ENCODE results near the gene RPS27A. TPM values are rescaled to one million over a fixed set of nuclear protein-coding genes. Genes with fewer than 3 reads are reported as not detected.

Gene RPS27A
- total and polyA plus RNA-seq, 2 donors, result 945 to 2,437 TPM

Other genes with a start within 250 kb of the RPS27A start
- 288 TPM for gene RTN4, start 182.2 kb upstream of the RPS27A start, total RNA-seq
- 406 TPM for gene RTN4, start 182.2 kb upstream of the RPS27A start, polyA plus RNA-seq
- gene CLHC1, start 395 bp upstream of the RPS27A start, total RNA-seq, result 56.6 TPM
- gene CLHC1, start 395 bp upstream of the RPS27A start, polyA plus RNA-seq, result 3.8 TPM
- 26.9 TPM for gene MTIF2, start 36.5 kb downstream of the RPS27A start, total RNA-seq
- 18.8 TPM for gene MTIF2, start 36.5 kb downstream of the RPS27A start, polyA plus RNA-seq
- gene CCDC88A, start 187.2 kb downstream of the RPS27A start, total RNA-seq, result 210 TPM
- gene CCDC88A, start 187.2 kb downstream of the RPS27A start, polyA plus RNA-seq, result 12.0 TPM

All from urinary bladder (tissue), 2 donors.